GM21737 (cell line): ENCODE results near the gene DELE1.

Experiments used
- ATAC-seq: cut with Tn5 transposase; IDR thresholded peaks from one replicate; pipeline ENCODE4 v1.9.1; 2021; ENCODE audit warnings: mild to moderate bottlenecking, moderate library complexity; ENCODE audit not compliant: unreplicated experiment

Gene DELE1

DNA sequence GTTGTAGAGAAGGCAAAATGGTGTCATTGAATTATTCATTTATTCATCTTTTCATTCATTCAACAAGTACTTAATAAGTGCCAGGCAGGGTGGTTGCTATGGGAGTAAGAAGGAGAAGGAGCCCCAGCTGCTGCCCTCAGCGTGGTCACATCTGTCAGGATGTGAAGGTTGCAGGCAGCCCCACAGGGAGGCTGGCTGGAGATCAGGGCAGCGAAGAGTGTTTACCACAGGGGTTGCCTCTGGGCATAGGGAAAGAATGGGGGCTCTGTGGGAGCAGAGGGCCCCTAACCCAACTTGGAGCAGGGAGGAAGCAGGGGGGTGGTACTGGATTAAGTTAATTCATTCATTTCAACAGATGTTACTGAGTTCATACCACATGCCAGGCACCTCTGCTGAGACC, 28.3 kb downstream of the DELE1 start:
- no peak for ATAC-seq

DNA sequence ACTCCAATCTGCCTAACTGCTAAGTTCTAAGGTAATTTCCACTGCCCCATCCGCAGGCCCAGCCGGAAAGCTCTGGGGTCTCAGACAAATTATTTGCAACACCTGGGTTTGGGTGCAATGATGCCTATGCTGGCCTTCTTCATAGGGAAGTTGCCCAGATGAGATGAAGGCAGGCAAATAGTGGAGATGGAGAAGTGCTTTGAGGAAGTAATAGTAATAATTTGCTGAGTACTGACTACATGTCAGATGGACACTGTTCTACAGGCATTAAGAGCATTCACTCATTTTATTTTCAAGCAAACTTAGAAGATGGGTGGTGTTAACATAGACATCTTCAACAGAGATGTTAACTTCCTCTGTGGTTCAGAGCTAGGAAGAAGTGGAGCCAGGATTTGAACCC, 30.5 kb downstream of the DELE1 start:
- ATAC-seq, result no peak

DNA sequence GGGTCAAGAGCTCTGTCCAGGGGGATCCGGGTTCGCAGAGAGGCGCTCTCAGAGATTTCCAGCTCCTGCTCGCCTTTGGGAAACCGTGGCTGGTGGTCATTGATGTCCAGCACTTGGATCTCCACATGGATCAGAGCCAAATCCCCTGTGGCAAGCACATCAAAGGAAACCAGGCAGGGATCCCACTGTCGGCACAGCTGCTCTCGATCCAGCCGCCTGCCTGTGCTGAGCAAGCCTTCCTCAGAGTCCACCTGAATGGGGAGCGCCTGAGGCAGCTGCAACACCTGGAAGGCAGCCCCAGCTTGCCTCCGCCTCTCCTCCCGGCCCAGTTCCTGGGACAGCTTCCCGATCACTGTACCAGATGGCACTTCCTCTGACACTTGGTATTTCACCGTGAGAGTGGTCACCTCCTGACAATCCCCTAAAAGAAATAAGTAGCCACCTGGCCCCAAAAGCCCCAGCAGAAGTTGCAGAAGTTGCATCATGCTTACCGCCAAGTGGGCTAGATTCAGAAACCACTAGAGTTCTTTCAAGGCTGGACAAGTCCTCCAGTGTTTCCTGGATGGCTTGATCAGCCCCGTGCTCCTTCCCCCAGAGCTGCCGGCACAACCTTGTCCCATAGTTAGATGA, 33.8 kb downstream of the DELE1 start:
- ATAC-seq, result no peak

DNA sequence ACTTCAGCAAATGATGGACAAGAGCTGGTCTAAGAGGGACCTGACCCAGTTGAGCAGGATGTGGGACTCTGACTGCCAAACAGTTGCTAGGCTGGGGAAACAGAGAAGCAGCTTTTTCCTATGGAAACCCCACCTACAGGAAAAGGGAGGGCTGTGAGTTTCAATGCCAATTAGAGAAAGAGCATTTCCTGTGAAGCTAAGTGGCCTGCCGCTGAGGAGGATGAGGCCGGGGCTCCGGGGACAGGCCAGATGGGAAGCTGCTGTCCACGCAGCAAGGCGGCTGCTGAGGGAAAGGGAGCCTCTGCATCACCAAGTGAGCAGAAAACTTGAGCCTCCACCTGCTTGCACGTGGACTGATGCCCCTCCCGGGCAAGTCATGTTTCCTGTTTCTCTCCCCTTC, 34.4 kb downstream of the DELE1 start, which contains the start of gene PCDH12:
Gene PCDH12 (minus strand): TSS at position 90 of the 400 bp plus-strand sequence. CDS start 351 bp downstream, outside the sequence.
- no peak for ATAC-seq

DNA sequence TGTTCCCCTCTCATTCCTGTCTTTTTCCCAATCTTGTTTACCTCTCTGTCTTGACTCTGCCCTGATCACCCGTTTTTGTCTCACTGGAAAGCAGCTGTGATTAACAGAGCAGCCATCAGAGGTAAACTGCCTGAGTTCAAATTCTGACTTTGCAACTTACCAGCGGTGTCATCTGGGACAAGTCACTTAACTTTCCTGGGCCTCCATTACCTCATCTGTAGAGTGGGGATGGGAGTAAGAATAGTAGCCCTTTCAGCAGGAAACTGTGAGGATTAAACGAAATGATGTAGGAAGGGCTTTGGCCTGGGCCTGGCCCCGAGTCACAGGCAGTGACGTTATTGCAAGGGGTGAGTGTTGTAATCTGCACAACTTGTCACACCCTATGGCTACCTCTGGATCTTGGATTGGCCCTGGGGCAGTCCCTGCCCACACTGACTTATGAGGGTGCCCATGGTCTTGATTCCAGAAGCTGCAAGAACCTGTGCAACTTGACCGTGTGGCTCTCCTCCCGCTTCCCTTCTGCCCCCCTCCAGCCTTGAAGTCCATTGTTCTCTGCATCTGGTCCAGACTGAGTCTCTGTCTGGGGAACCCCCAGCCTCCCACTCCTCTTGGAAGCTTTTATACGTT, 35.0 kb downstream of the DELE1 start:
- ATAC-seq, result no peak

DNA sequence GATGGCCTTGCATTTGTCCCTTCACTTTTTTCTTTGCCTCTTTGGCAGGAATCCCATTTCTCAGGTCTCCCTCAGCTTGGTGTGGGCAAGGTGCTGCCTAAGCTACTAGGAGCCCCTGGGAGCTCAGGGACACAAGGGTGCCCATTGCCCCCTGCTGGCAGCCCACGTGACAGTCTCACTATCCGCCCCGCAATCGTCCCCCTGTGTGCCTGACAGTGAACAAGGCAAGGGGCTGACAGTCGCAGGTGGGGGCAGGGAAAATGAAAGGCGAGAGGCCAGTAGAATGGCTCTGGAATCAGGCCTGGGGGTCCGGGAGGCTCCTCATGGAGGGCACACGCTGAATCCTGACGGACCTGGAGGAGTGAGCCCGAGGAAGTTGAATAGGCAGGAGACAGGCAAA, 36.3 kb downstream of the DELE1 start:
- no peak for ATAC-seq

DNA sequence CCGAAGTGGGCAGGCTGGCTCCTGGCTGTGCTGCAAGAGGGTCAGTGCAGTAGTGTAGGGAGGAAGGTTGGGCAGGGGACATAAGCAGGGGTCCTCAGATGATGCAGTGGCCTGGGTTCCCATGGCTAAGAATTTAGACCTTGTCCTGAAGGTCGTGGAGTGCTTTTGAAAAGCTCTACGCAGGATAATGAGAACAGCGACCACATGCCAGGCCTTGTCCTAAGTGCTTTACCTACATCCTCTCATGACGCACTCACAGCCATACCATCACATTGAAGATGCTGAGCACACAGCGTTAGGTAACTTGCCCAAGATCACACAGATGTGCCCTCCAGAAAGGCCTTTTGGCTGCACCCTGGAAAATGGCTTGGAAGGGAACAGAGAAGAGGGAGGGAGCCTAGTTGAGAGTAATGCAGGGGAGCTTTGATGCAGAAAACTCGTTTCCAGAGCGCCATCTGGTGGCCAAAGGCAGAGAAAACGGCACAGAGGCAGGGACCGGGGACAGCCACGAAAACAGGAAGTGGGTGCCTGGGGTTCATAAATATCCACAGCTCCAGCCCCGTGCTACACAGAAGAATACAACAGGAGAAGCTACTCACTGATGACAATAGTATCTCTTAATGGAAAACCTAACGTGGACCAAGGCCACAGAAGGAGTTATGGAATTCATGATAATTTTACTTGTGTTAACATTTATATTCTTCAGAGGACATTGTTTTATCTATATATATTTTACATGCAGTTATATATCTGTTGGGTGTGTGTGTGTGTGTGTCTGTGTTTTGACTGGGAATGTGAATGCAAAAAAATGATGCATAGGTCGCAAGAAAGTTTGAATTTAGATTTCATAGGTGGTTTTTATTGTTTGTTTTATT, 37.0 kb downstream of the DELE1 start:
- ATAC-seq, result peak; percentile 90

DNA sequence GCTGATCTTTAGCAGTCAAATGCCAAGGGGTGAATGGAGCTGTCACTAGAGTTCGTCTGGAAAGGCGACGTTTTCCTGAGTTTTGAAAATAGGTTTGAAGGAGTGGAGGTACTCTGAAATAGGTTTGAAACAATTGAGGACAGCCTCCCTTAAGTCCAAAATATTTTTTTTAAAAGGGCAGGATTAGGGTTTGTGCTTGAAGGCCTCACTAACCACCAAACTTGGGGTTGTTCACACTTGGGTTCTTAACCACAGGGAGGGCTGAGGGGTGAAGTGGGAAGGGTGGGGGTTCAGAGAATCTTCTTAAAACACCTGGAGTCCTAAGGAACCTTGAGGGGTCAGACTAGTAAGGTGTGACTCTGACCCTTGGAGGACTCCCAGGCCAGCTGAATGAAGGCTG, 37.8 kb downstream of the DELE1 start:
- ATAC-seq, result no peak

DNA sequence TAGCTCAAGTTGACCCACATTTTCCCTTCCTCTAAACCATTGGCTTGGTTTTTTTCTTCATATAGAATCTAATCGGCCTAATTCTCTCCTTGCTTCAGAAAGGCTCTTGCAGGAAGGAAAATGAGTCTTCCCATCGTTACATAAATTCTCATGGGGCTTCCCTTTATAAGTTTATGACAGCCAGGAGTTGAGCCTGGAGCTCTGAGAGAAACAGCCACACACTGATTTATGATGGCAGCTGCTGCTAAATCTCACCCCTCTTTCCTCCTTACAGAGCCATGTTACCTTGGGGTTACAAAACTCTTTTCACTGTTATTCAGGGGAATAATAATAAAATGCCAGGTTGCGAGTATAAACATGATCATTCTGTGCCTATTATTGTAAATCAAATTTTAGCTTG, 40.0 kb downstream of the DELE1 start:
- no peak for ATAC-seq

DNA sequence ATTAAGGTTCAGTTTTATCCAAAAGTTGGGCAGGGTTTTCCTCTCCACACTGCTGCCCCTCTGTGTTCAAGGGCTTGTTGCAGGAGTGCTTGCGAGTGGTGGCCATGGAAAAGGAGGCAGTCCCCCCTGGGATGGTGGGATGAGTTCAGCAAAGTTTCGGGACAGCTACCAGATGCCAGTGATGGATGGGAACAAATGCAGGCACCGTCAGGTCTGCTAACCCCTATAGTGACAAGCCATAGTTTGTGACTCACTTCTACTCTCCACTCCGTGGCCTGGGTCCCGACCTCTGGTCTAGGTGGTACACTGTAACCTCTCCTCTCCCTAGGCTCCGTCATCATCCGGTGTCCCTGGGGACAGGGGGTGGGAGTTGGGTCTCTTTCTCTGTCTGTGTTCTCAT, 41.4 kb downstream of the DELE1 start:
- no peak for ATAC-seq

DNA sequence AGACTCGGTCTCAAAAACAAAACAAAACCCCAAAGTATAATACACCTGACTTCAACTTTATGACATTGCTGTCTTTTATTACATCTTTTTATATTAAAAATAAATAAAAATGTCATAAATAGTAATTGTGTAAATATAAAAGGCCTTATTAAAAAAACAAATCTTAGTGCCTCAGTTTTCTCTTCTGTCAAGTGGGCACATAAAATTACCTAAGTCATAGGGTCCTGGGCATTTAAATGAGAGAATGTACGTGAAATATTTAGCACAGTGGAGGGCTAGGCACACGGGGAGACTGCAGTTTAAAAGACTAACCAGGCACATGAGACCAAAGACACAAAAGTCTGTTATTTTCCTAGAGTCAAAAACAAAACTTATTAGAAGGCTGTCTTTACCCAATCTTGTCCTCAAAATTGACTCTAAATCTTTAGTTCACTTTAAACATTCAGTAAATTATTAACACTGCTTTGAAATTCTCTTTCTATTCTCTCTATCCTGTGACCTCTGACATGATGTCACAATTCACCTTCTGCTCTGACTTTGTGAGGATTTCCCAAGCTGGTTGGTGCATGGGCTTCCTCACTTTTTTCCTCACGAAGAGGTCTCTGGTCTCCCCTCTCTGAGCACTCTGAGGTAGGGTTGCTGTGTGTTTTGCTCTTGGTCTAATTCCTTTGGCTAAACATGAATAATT, 42.7 kb downstream of the DELE1 start:
- ATAC-seq, result no peak

DNA sequence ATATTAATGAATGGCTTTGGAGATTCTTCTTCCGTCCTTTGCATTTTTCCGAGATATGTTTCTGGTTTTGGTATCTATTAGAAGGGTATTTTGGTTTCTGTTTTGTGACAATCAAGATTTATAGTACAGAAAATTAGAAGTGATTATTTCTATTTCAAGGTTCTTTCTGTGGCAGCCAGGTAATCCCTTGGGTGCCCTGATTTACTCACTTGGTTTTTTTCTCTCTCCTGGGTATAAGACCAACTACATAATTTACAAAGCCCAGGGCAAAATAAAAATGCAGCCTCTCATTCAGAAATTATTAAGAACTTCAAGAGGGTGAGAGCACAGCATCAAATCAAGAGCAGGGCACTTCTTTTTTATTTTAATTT, 43.3 kb downstream of the DELE1 start:
- no peak for ATAC-seq

DNA sequence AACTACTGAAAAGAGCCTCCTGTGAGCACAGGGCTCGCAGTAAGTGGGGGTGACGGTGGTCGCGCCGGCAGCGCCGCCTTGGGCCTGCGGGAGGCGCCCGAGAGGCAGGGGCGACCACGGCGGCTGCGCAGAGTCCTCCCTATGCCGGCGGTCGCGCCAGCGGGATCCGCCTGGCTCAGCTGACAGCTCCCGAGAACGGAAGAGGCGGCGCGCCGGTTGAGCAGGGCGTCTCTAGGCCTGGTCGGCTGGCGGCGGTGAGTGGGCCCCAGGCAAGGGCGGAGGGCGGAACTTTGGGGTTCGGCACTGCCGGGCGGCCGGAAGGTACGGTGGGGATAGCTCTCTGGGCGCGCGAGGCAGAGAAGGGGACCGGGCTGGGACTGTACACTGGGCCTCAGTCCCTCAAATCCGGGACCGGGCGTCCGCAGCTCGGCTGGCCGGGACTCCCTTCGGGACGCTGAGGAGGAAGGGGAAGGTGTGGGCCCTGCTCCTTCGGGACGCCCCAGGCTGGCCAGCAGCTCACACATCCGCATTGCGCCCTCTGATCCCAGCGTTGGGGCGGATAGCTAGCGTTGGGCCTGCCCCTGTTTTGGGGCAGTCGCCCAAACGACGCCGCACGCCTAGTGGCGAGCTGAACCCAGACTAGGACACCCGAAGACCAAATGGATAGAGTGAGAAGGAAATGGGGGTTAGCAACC, 45.4 kb downstream of the DELE1 start, which contains the start of gene RNF14:
Gene RNF14 (plus strand): TSS at position 192 of the 695 bp plus-strand sequence. CDS start 4,484 bp downstream, outside the sequence.
- ATAC-seq, result peak; percentile 90

DNA sequence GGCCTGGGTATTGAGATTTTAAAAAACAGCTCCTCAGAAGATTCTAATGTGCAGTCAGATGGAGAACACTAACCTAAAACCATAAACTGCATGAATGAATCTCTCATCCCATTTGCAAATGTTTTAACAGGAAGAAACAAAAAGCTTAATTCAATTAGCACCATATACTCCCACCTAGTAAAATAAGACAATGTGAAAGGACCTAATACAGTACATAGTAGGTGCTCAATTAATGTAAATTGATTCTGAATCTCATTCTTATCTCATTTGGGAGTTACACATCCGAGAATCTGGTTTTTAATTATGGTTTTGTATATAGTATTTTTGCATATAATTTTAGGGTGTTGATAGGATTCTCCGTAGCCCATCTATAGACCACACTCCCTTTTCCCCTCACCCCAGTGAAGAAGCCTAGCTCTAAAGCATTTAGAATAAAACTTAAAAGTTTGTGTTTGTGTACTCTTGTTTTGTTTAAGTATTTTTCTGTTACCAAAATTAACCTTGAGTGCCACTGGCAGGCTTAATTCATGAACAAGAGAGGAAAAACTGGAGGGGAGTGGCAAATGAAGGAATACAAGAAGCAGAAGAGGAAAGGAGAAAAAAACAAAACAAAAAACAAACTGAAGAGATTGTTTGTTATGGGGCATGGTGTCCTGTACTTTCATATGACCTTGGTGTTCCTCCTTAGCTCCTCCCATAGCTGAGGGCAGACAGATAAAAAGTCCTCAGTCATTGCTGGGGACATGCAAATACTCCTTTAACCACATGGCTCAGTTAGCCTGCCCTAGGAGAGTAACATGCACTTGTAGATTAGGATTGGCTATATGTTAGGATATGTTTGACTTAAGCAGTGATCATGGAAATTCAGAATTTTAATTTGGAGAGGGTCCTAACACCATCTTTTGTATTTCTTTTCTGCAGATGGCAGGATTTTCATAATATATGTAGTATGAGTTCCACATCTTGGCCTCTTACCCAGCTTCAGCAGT, 46.4 kb downstream of the DELE1 start:
- ATAC-seq, result peak; percentile 61

DNA sequence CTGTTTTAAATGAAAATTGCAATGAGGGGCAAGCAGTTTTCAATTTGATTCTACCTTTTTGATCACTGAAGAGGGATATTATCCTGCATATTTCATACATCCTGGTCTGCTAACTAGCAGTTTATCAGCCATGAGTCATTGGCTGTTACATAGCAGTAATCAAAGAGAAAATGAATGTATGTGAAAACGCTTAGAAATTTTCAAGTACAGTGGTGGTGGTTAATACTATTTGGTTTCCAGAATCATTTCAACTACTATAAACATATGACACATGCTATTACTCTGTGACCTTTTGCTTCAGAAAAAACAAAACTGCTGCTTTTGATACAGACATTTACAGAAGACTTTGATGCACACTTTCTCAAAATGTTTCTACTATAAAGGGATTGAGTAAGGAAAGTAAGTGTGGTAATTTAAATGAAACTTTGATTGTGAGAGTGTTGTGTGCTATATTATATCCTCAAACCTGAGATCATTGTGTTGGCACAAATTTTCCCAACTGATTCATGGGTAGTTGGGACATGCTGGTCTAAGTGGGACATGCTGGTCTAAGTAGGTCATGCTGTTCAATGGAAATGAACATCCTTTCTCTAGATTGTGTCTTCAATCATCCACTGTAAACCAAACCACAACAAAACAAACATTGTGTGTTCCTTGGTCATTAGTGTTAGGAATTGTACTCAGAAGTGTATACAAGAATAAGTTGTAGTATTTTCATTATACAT, 50.4 kb downstream of the DELE1 start:
- ATAC-seq, result no peak

DNA sequence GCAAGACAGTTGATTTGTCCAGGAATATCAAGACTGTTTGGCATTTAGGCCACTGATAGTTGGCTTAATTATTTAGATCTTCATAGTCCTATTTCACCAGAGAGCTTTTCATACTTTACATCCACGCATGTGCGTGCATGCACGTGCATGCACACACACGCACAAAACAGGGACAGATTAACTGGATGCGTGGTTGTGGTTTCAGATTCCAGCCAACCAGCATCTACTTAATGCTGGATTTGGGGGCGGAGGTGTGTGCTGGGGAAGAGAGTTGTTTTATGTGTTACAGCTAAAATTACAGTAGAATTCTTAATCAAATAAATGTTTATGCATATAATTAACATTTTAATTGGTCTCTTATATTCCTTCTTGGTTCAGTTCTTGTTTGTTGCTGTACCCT, 52.5 kb downstream of the DELE1 start:
- no peak for ATAC-seq

DNA sequence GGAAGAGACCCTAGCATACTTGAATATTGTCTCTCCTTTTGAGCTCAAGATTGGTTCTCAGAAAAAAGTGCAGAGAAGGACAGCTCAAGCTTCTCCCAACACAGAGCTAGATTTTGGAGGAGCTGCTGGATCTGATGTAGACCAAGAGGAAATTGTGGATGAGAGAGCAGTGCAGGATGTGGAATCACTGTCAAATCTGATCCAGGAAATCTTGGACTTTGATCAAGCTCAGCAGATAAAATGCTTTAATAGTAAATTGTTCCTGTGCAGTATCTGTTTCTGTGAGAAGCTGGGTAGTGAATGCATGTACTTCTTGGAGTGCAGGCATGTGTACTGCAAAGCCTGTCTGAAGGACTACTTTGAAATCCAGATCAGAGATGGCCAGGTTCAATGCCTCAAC, 54.7 kb downstream of the DELE1 start:
- ATAC-seq, result no peak

DNA sequence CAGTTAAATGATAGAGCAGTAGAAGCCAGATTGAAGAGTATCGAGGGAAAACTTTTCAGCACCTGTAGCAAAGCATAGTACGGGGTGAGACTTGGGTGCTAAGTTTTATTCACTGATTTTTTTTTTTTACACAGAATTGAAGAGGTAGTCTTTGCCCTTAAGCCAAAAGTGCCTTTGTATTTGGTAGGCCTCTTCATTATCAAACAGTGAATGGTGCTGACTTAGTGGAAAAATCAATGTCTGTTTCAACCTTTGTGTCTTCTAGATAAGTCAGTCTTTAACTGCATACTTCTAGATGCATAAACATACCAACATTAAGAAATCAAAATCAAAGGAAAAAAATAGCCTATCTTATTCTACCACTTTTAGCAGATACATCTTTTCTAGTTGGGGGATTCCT, 59.0 kb downstream of the DELE1 start:
- no peak for ATAC-seq

DNA sequence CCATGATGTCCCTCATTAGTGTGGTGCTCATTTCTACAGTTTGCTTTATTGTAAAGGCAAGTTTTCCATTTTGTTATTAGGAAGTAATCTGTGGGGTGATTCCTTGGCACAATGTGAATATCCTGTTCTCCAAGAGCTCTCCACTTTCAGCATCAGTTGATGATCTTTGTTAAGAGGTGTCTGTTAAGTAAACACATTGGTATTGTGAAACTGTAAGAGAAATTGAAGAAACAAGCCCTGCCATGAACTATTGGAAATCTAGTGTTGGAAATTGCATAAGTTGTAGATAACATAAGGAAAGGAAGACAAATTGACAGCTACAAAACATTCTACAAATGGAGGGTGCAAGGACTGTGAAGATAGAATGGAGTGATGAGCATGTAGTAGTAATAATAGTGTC, 62.4 kb downstream of the DELE1 start:
- no peak for ATAC-seq
